GM10266 (cell line): Measurements from ENCODE around the gene DHX30.

ENCODE experiments used
- DNase-seq: peaks from one replicate; pipeline ENCODE4 v3.0.0; 2012; ENCODE audit errors: extremely low spot score
- CTCF ChIP-seq: IDR thresholded peaks from 2 replicates; pipeline ENCODE4 v1.5.1; 2012; ENCODE audit warnings: mild to moderate bottlenecking, low read depth; ENCODE audit not compliant: control insufficient read depth, insufficient read depth; ENCODE audit errors: missing control alignments

DHX30 gene

DNA sequence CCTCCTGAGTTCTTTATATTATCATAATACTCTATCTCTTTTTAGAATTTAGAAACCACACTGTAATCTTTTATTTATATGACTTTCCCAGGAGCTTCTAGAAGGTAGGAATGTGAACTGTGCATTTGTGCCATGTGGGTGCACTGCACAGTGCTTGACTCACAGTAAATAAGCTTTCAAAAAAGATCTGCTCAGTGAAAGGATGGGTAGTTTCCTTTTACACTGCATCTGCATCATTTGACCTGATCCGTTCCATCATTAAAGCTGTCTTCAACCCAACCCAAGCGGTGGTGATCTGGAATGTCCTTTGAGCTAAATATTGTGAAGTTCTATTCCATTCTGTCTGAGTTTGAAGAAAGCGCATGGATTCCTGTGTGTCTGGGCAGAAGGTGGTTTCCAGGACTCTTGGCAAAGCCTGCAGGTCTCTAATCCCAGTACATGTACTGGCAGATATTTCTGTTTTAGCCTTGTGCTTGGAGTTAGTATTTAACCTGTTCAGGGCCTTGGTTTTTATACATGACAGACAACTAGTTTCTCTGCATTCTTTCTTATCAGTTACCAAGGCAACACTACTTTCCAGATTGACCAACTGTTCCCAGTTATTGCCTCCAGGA lies 96.7 kb downstream of the DHX30 start:
- TF ChIP-seq CTCF: no peak
- DNase-seq: no peak
